Activated effector memory CD4-positive, alpha-beta T cell treated with anti-CD3 and anti-CD28 coated beads, Interleukin-2, amount 50 U/mL, for 16 hours (primary cell): ENCODE measurements around the gene APOL1.
"Not testable (repeated sequence)": the region's sequence is repeated elsewhere in the genome, so short reads cannot be mapped to it uniquely, and the experiment has no call there.

ENCODE experiments used
- DNase-seq: peaks from one replicate; pipeline ENCODE4 v3.0.0-alpha.2; 2020

The APOL1 gene

DNA sequence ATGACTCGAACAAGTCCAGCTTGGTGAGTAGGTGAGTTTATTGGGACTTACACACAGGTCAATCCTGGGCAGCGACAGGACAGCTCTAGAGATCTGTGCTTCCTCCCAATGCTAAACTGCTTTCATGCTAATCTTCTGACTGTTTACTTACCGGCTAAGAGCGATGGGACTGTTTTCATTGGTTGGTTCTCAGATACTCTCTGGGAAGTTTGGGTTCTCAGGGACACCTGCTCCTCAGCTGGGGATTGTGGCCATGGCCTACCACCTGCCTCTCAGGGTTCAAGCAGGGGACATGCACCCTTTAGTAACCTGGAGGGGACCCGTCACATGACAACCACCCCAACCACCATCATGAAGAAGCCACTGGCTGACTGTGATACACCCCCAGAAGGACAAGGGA is 26.7 kb upstream of the APOL1 start:
- DNase-seq = no peak

DNA sequence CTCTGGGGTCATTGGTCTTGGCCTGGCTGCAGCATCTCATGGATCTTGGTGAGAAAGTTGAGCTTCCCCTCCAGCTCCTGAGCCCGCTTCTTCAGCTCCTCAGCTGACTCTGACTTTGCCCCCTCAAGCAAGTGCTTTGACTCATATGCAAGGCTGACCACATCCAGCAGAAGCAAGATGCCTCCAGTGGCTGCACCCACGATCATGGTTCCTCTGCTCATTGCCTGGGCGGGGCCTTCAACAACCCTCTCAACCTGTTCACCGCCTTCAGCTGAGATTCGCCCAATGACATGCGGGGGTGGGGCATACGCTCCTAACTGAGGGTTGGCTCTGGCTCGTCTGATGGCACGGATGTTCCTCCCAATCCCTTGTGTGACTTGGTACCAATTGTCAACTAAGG is 25.5 kb upstream of the APOL1 start:
- no peak for DNase-seq

DNA sequence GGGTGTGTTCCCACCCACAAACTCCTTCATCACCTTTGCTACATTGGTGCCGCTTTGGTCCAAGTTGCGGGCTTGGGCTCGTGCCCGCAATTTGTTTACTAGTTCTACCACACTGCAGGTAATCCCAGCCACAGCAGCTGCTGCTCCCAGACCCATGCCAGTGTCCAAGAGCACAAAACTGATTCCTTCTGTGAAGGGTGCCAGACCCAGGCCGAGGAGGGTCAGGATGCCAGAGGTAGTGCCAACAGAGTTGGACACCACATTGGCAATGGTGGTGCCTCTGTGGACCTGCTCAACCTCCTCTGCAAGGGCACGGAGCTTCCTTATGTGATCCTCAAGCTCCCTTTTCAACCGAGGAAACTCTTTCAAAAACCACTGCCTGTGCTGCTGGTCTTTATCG is 25.1 kb upstream of the APOL1 start:
- DNase-seq = no peak

- DNase-seq = not testable (repeated sequence)
Measured at GRCh38 chr22:36228369-36228768, 24.6 kb upstream of the APOL1 start.

GRCh38 chr22:36228944-36229343 is 24.0 kb upstream of the APOL1 start:
- no peak for DNase-seq

DNA sequence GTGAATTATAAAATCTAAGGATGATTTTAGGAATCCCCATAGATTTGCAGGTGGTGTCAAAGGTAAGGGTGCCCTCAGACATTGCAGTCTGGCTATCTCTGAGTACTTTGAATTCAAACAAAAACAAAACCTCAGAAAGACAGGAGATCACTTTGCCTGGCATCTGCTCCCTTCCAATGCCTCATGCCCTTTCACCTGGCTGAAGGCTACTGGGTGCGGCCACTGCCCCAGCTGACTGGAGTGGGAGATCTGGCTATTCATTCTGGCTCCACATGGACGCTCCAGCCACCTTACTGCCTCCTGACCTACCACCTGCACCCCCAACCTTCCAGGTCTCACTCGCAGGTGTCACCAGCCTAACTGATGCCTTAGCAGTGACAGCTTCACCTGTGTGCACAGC is 23.3 kb upstream of the APOL1 start:
- not testable (repeated sequence) for DNase-seq

DNA sequence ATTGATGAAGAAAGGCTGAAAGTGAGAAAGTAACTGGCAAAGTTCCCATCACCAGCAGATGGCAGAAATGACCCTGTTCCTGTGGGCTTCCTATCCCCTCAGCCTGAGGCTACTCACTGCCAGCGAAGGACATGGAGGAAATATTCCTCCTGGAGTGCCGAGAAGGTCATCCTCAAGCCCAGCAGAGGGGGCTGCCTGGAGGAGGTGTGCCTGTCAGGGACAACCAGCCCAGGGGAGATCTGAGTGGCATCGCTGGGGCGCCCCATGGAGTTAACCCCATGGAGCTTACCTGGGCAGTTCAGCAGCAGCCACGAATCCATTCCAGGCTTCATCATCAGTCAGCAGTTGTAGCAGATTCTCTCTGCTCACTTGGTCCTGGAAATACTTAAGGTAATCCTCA is 21.9 kb upstream of the APOL1 start:
- DNase-seq = peak; percentile 49

- no peak for DNase-seq
Measured at GRCh38 chr22:36232715-36233401, 20.1 kb upstream of the APOL1 start.

- DNase-seq = no peak
Measured at GRCh38 chr22:36233796-36234195, 19.1 kb upstream of the APOL1 start.

DNA sequence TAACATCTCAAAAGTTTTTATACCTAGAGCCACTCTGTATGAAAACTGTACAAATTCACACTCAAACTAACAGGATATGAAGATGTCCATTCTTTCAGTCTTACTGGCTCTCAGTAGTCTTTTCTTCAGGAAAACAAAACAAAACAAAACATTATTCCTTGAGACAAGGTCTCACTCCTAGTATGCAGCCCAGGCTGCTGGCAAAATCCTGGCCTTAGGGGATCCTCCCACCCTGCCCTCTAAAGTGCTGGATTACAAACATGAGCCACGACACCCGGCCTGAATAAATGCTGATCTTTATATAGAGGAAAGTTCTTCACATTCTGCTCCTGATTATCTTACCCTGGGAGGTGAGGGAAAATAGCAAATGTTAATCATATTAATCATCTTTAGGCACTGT is 18.7 kb upstream of the APOL1 start:
- no peak for DNase-seq

GRCh38 chr22:36234919-36235318 is 18.0 kb upstream of the APOL1 start:
- no peak for DNase-seq

GRCh38 chr22:36235585-36235984 is 17.3 kb upstream of the APOL1 start:
- no peak for DNase-seq

DNA sequence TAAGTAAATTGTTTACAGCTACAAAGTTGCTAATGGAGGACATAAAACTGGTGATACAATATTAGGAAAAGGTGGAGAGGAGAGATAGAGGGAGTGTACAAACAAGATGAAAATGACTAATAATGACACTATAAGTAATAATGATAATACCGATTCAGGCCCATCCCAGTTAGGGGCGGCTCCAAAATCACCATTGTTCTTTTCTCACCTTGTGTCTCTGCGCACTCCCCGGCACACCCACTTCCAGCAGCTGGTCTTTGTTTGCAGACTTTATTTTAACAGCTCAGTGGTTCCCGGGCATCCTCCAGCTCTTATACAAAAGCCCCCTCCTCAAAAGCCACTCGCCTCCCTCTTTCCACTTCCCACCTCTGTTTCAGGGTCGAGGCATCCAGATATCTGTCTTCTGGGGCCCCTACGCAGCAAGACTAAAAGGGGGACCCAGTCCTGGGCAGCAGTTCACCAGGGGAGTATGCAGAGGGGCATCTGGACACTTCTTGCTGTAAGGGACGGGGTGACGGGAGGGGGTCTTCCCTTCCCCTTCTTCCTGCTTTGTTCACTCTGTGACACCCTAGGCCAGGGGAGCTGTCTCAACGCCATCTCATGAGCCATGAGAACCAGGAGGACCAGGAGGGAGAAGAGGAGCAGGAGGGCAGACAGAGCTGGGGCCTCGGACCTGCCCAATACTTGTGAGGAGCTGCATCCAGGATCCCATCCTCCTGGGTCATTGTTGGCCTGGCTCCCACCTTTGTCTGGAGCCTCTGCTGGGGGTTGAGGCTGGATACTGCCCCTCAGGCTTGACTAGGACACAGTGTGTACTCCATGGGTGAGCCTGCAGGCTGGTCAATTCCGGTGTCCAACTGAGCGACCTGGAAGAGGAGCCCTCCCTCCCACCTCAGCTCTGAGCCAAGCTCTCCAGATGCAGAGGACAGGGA is 16.3 kb upstream of the APOL1 start:
- peak; percentile 56 for DNase-seq

DNA sequence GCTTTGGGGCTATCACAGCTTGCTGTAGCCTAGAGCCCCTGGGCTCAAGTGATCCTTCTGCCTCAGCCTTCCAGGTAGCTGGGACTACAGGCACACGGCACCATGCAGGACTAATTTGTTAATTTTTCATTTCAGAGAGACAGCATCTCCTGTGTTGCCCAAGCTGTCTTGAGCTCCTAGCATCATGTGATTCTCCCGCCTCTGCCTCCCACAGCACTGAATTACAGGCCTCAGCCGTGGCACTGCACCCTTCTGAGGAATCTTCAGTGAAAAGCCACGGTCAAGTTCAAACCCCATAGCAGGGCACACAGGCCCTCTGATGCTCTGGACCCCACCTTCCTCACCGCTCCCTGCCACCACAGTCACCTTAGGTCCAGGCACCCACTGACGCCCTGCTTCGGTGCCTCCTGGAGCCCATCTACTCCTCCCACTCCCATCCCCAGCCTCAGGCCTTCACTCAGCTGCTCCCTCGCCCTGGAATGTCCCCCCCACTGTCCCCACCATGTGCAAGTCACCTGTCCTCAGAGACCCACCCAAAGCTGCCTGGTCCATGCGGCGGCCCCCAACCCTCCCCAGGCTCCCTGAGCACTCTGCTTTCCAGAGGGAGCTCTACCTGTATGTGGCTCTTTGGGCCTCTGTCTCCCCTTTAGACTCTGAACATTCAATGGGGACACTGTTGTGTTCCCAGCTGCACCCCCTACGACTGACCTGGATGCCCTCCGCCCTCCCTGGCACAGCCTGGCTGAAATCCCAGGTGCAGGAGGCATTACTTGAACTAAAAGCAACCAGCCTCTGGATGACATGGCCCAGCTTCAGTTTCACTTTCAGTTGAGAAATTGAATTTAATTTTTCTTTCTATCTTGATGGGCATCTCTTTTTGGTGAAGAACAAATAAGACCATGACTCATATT is 15.2 kb upstream of the APOL1 start:
- peak; percentile 73 for DNase-seq

GRCh38 chr22:36238373-36239149 is 14.4 kb upstream of the APOL1 start:
- DNase-seq = peak; percentile 65

DNA sequence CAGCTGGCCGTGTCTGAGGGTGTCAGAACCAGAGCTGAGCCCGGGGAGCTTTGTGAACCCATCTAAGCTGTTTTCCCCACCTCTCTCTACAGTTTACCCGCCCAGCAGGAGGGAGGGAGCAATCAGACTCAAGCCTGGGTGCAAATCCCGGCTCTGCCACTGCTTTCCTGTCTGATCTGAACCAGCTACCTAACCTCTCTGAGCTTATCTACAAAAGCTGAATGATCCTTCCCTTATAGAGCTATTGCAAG is 13.9 kb upstream of the APOL1 start:
- DNase-seq = no peak

GRCh38 chr22:36239401-36240171 is 13.3 kb upstream of the APOL1 start, which contains the start of gene APOL2:
Gene APOL2 (minus strand): TSS chr22:36239527. CDS start chr22:36233162, 6,365 bp downstream.
- DNase-seq = peak; percentile 95

DNA sequence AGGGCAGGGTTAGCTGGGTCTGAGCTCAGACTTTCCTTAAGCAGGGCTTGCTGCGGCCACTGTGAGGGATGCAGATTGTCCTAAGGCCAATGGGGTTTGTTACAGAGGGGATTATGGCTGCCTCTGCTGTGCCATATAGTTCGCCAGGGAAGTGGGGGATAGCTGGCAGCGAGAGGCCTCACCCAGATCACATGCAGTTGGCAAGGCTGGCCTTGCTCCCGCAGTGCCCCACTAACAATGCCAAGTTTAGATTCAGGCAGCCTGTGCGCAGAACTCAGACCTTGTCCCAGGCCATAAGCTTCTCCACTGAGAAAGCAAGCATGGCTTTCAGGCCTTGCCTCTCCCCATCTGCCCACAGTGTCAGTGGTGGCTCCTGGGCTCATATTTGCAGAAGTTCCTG is 8.9 kb upstream of the APOL1 start:
- no peak for DNase-seq

DNA sequence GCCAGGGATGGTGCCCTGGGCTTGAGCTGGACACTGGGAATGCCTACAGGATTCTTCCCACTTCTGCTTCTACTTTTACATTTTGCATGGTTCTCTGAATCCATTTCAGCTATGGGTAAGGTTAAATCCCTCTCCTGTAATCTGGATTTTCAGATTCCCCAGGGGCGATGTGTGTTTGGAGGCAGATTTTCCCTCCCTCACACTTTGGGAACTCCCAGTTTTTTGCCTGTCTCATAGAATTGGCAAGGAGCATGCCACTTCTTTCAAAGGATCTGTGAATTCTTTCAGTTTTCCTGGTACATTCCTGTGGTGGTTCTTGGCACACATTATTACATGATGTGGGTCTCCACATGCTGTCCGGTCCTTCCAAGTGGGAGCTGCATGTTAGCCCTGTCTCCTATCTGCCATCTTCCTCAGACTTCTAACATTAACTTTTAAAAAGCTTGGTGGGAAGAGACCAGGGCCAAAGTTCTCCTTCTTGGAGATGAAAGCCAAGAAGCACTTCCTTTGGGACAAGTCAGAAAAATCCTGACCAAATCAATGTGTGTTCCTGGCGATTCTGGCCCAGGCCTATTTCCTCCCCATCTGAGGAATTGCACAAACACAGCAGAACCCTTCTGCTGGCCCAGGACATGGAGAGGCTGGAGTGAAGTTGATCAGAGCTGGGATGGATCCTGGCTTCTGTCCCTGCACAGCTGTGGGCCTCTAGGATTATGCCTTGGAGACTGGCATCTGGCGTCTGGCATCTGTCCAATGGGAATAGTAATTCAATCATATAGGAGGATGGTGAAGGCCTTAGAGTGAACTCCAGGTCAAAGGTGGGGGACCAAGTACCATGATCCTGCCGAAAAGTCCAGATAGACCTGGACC is 8.2 kb upstream of the APOL1 start:
- DNase-seq = no peak

DNA sequence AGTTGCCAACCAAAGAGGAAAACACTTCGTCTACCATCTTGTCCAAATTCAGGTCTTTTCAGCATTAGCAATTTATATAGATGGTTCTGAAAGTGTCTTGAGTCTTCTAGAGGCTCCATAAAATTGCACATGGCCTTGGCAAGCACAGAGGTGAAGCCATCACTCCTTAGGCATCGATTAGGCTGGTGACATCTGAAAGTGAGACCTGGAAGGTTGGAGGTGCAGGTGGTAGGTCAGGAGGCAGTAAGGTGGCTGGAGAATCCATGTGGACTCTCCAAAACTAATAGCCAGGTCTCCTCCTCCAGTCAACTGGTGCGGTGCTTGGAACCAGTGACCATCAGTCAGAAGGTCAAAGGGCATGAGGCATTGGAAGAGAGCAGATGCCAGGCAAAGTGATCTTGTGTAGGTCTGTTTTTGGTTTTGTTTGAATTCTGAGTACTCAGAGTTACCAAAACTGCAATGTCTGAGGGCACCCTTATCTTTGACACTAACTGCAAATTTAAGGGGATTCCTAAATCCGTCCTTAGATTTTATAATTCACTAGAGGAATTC is 7.1 kb upstream of the APOL1 start:
- no peak for DNase-seq
